Activated CD8-positive, alpha-beta memory T cell treated with anti-CD3 and anti-CD28 coated beads for 48 hours (primary cell): ENCODE results near the gene RPL18.
"Not testable (repeated sequence)": the region's sequence is repeated elsewhere in the genome, so short reads cannot be mapped to it uniquely, and the experiment has no call there.

Source experiments
- DNase-seq, 3 experiments: peaks; one replicate each; pipeline ENCODE4 v3.0.0-alpha.2; 2020; ENCODE audit warnings: low read depth in 2 of 3, low spot score in 2 of 3

The RPL18 gene

GRCh38 chr19:48618916-48619691, at the start of gene RPL18, which contains the start of gene SPHK2:
TSS of gene RPL18 (minus strand) at chr19:48619178. CDS start at chr19:48619143, 35 bp downstream.
TSS of gene SPHK2 (plus strand) at chr19:48619506. CDS start at chr19:48620515, 1,009 bp downstream.
- peak; percentile 89 to 93 (median 92) for DNase-seq

GRCh38 chr19:48668761-48669160, 49.8 kb upstream of the RPL18 start:
- no peak for DNase-seq

- DNase-seq, result no peak
Measured at GRCh38 chr19:48668332-48668731, 49.4 kb upstream of the RPL18 start.

GRCh38 chr19:48665786-48666185, 46.8 kb upstream of the RPL18 start:
- no peak for DNase-seq

GRCh38 chr19:48664476-48664875, 45.5 kb upstream of the RPL18 start:
- DNase-seq, result no peak

- DNase-seq, result no peak
Measured at GRCh38 chr19:48663667-48664066, 44.7 kb upstream of the RPL18 start.

GRCh38 chr19:48661711-48662090, 42.7 kb upstream of the RPL18 start:
- no peak for DNase-seq

GRCh38 chr19:48660852-48661710, 42.1 kb upstream of the RPL18 start:
- peak; percentile 48 to 74 (median 63) for DNase-seq

- no peak for DNase-seq
Measured at GRCh38 chr19:48659768-48660167, 40.8 kb upstream of the RPL18 start.

- DNase-seq, result no peak
Measured at GRCh38 chr19:48658483-48658882, 39.5 kb upstream of the RPL18 start.

- not testable (repeated sequence) for DNase-seq
Measured at GRCh38 chr19:48657828-48658227, 38.9 kb upstream of the RPL18 start.

- no peak for DNase-seq
Measured at GRCh38 chr19:48656840-48657474, 38.0 kb upstream of the RPL18 start.

GRCh38 chr19:48654299-48655059, 35.5 kb upstream of the RPL18 start:
- DNase-seq, result no peak

- no peak for DNase-seq
Measured at GRCh38 chr19:48651683-48652048, 32.7 kb upstream of the RPL18 start.

GRCh38 chr19:48650974-48651682, 32.1 kb upstream of the RPL18 start:
- no peak for DNase-seq

- DNase-seq, result no peak
Measured at GRCh38 chr19:48648134-48648533, 29.2 kb upstream of the RPL18 start.

- no peak for DNase-seq
Measured at GRCh38 chr19:48646722-48647216, 27.8 kb upstream of the RPL18 start.

GRCh38 chr19:48646001-48646721, 27.2 kb upstream of the RPL18 start, which contains the start of gene CA11:
TSS of gene CA11 (minus strand) at chr19:48646187. CDS start at chr19:48645632, 555 bp downstream.
- DNase-seq, result peak; percentile 78 to 94 (median 82)

GRCh38 chr19:48645620-48646000, 26.6 kb upstream of the RPL18 start:
- DNase-seq, result no peak
